ENCODE measurements around the gene KRT35.
"Not testable (repeated sequence)": the region's sequence is repeated elsewhere in the genome, so short reads cannot be mapped to it uniquely, and the experiment has no call there.

Gene KRT35

GRCh38 chr17:41437769-41438168, 43.2 kb downstream of the KRT35 start:
- no peak for TF ChIP-seq CTCF (IDR thresholded peaks at IDR 0.05; ENCODE audit: insufficient read depth, low read depth, low read length, missing control alignments)
- no peak overlapping the region for H3K4me3 ChIP-seq (ENCODE audit: low read depth, low read length)
- DNase-seq (ENCODE audit: low read depth) = no peak

GRCh38 chr17:41437254-41437653, 43.7 kb downstream of the KRT35 start:
- no peak overlapping the region for H3K4me3 ChIP-seq (ENCODE audit: low read depth, low read length)
- no peak for TF ChIP-seq CTCF (IDR thresholded peaks at IDR 0.05; ENCODE audit: insufficient read depth, low read depth, low read length, missing control alignments)
- no peak for DNase-seq (ENCODE audit: low read depth)

- no peak for TF ChIP-seq CTCF (IDR thresholded peaks at IDR 0.05; ENCODE audit: insufficient read depth, low read depth, low read length, missing control alignments)
- no peak for DNase-seq (ENCODE audit: low read depth)
- H3K4me3 ChIP-seq (ENCODE audit: low read depth, low read length) = no peak overlapping the region
These were observed 46.5 kb downstream of the KRT35 start for GRCh38 chr17:41434415-41434814.

- H3K4me3 ChIP-seq (ENCODE audit: low read depth, low read length) = no peak overlapping the region
- TF ChIP-seq CTCF (IDR thresholded peaks at IDR 0.05; ENCODE audit: insufficient read depth, low read depth, low read length, missing control alignments) = no peak
- no peak for DNase-seq (ENCODE audit: low read depth)
These were observed 46.9 kb downstream of the KRT35 start for GRCh38 chr17:41434005-41434404.

GRCh38 chr17:41433586-41433985, 47.4 kb downstream of the KRT35 start:
- no peak for TF ChIP-seq CTCF (IDR thresholded peaks at IDR 0.05; ENCODE audit: insufficient read depth, low read depth, low read length, missing control alignments)
- DNase-seq (ENCODE audit: low read depth) = no peak
- H3K4me3 ChIP-seq (ENCODE audit: low read depth, low read length) = no peak overlapping the region

GRCh38 chr17:41430376-41430775, 50.6 kb downstream of the KRT35 start:
- H3K4me3 ChIP-seq (ENCODE audit: low read depth, low read length); DNase-seq (ENCODE audit: low read depth): not testable (repeated sequence)

- no peak for DNase-seq (ENCODE audit: low read depth)
- H3K4me3 ChIP-seq (ENCODE audit: low read depth, low read length) = no peak overlapping the region
- TF ChIP-seq CTCF (IDR thresholded peaks at IDR 0.05; ENCODE audit: insufficient read depth, low read depth, low read length, missing control alignments) = no peak
These were observed 51.3 kb downstream of the KRT35 start for GRCh38 chr17:41429667-41430066.

All from GM12865 (cell line).